Karpas-422 (cell line): Measurements from ENCODE around the gene KIAA1958. TPM values are rescaled to one million over a fixed set of nuclear protein-coding genes. Genes with fewer than 3 reads are reported as not detected.

Experiments used
- DNase-seq: peaks from one replicate; pipeline ENCODE4 v3.0.0-alpha.2; 2015
- H2AFZ ChIP-seq: fragments of 200-600 bp; sonication (generic); 2 replicates; pipeline ENCODE4 v1.6.1; 2014; ENCODE audit warnings: antibody characterized with exemption, low read length, mixed read lengths
- H3K27ac ChIP-seq: fragments of 200-600 bp; sonication (generic); 2 replicates; pipeline ENCODE4 v1.5.1; 2014; ENCODE audit warnings: mild to moderate bottlenecking, low read length, moderate library complexity
- H3K27me3 ChIP-seq: fragments of 200-600 bp; sonication (generic); 2 replicates; pipeline ENCODE4 v1.6.1; 2014; ENCODE audit warnings: low read length, mixed read lengths
- H3K36me3 ChIP-seq: fragments of 200-600 bp; sonication (generic); 2 replicates; pipeline ENCODE4 v1.6.1; 2014; ENCODE audit warnings: low read length, mixed read lengths; ENCODE audit not compliant: insufficient read depth
- H3K4me1 ChIP-seq: fragments of 200-600 bp; sonication (generic); 2 replicates; pipeline ENCODE4 v1.6.1; 2014; ENCODE audit warnings: mild to moderate bottlenecking, low read length, mixed read lengths
- H3K4me2 ChIP-seq: fragments of 200-600 bp; sonication (generic); 2 replicates; pipeline ENCODE4 v1.6.1; 2014; ENCODE audit warnings: low read length, low read depth, mild to moderate bottlenecking; ENCODE audit not compliant: poor library complexity, severe bottlenecking
- H3K4me3 ChIP-seq: fragments of 200-600 bp; sonication (generic); 2 replicates; pipeline ENCODE4 v1.5.1; 2014; ENCODE audit warnings: mild to moderate bottlenecking, antibody characterized with exemption, low read length, mixed read lengths
- H3K79me2 ChIP-seq: fragments of 200-600 bp; sonication (generic); 2 replicates; pipeline ENCODE4 v1.6.1; 2014; ENCODE audit warnings: mild to moderate bottlenecking, low read length, mixed read lengths
- H3K9ac ChIP-seq: fragments of 200-600 bp; sonication (generic); 2 replicates; pipeline ENCODE4 v1.6.0; 2014; ENCODE audit warnings: low read length
- H3K9me2 ChIP-seq: fragments of 200-600 bp; sonication (generic), shearing (Covaris generic); replicated peaks from 2 replicates; pipeline ENCODE4 v1.6.0; 2014; ENCODE audit warnings: mild to moderate bottlenecking, low read length, moderate library complexity; ENCODE audit not compliant: insufficient read depth
- H3K9me3 ChIP-seq: fragments of 300-700, 200-600 bp; sonication (generic); 2 replicates; pipeline ENCODE4 v1.6.1; 2014; ENCODE audit warnings: low read length, mixed read lengths
- H4K20me1 ChIP-seq: fragments of 200-600 bp; sonication (generic); 2 replicates; pipeline ENCODE4 v1.6.1; 2014; ENCODE audit warnings: mild to moderate bottlenecking, antibody characterized with exemption, low read length, low read depth; ENCODE audit not compliant: insufficient read depth
- total RNA-seq: library from RNA; depleted of rRNA; stranded (reverse); fragments of >200 nt; shearing (Covaris generic); gene quantifications from 2 replicates; pipeline ENCODE4 v1.2.3, GENCODE V29; 2014; ENCODE audit warnings: low replicate concordance

Gene KIAA1958
- total RNA-seq, 1 experiment from 2014 or later = 44.7 TPM

DNA sequence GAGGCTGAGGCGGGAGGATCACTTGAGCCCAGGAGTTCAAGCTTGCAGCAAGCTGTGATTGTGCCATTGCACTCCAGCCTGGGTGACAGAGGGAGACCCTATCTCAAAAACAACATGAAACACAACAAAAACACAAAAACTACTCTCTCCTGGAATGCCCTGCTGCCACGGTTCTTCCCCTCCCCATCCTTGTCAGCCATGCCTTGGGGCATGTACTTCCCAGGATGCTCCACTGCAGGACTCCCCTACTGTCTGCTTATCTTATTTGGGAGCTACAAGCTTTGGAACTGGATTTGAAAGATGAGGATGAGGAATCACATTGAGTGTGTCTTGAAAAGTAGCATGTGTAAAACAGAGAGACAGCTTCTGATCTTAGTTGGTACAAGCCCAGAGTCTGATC lies 40.1 kb upstream of the KIAA1958 start:
- no peak overlapping the region for H3K4me3 ChIP-seq
- no peaks in the 10 kb centered on the region for H4K20me1 ChIP-seq
- H3K79me2 ChIP-seq = 0 out of 2 replicates have a peak, but pooled peaks cover 4% of the 10 kb centered on the region
- peaks cover 50% of the 10 kb centered on the region for H3K4me1 ChIP-seq
- no peak for DNase-seq
- H3K27me3 ChIP-seq = no peaks in the 10 kb centered on the region
- peak overlapping the region; percentile 54 for H3K27ac ChIP-seq
- H3K36me3 ChIP-seq = no peaks in the 10 kb centered on the region
- no peaks in the 10 kb centered on the region for H3K9me2 ChIP-seq
- no peak overlapping the region for H2AFZ ChIP-seq
- H3K4me2 ChIP-seq = no peak overlapping the region
- H3K9me3 ChIP-seq = no peaks in the 10 kb centered on the region
- peak overlapping the region; percentile 12; the same call in 1 of the 2 replicates for H3K9ac ChIP-seq

DNA sequence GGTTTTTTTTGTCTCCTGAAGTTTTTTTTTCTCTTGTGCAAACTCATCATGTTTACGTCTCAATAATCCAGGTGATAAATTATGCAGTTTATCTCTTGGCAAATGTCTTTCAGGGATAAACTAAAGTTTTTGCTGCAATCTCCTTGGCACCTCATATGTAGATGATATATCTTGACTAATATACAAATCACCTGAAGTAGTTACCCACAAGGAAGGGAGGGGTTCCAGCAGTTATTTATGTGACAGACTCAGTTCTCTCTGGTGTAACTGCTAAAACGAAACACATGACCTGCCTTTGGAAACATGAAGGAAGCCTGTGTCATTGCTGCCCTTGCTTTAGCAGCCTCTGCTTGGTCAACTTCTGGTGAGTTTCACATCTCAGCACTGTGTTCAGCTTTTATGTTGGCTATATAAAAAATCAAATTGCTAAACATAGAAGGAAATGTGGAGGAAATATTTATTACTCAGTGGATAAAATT lies 39.3 kb upstream of the KIAA1958 start:
- H4K20me1 ChIP-seq = no peaks in the 10 kb centered on the region
- 0 out of 2 replicates have a peak, but pooled peaks cover 4% of the 10 kb centered on the region for H3K79me2 ChIP-seq
- H3K27me3 ChIP-seq = no peaks in the 10 kb centered on the region
- H3K4me1 ChIP-seq = peaks cover 52% of the 10 kb centered on the region
- no peaks in the 10 kb centered on the region for H3K9me2 ChIP-seq
- H3K27ac ChIP-seq = peak overlapping the region; percentile 54
- H3K4me3 ChIP-seq = no peak overlapping the region
- H3K4me2 ChIP-seq = peak overlapping the region; percentile 37
- H3K9me3 ChIP-seq = no peaks in the 10 kb centered on the region
- peak overlapping the region; percentile 27; the same call in 1 of the 2 replicates for H3K9ac ChIP-seq
- H3K36me3 ChIP-seq = no peaks in the 10 kb centered on the region
- H2AFZ ChIP-seq = no peak overlapping the region
- DNase-seq = peak; percentile 51

DNA sequence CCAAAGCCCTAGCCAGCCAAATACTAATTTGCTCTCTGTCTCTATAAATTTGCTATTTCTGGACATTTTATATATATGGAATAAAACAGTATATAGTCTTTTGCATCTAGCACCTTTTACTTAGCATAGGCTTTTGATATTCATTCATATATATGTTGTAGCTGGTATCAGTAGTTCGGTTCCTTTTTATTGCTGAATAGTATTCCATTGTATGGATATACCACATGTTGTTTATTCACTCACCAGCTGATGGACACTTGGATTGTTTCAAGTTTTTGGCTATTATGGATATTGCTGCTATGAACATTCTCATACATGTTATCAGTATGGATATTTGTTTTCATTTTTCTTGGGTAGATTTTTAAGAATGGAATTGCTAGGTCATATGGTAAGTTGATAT lies 23.8 kb upstream of the KIAA1958 start:
- Histone ChIP-seq H3K9ac (no peak overlapping the region), H3K4me2 (no peak overlapping the region), H3K36me3 (peaks cover 37% of the 10 kb centered on the region), H3K27me3 (no peaks in the 10 kb centered on the region), H3K27ac (no peak overlapping the region), H3K79me2 (peaks cover 13% of the 10 kb centered on the region; the same call in 1 of the 2 replicates), H3K9me2 (no peaks in the 10 kb centered on the region), H3K4me3 (no peak overlapping the region), H4K20me1 (no peaks in the 10 kb centered on the region), H3K9me3 (peaks cover 11% of the 10 kb centered on the region), H3K4me1 (no peaks in the 10 kb centered on the region), H2AFZ (no peak overlapping the region)
- no peak for DNase-seq

DNA sequence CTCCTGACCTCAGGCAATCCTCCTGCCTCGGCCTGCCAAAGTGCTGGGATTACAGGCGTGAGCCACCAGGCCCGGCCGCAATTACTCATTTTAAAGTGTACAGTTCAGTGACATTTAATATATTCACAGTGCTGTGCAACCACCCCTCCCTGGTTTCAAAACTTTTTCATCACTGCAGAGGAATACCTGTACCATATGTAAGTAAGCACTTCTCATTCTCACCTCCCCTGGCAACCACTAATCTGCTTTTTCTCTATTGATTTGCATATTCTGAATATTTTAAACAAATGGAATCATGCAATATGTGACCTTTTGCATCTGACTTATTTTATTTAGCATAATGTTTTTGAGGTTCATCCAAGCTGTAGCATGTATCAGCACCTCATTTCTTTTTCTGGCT lies 21.3 kb upstream of the KIAA1958 start:
- Histone ChIP-seq H3K27ac (no peak overlapping the region), H3K79me2 (peaks cover 22% of the 10 kb centered on the region), H2AFZ (no peak overlapping the region), H3K4me1 (no peaks in the 10 kb centered on the region), H3K9ac (no peak overlapping the region), H3K4me2 (no peak overlapping the region), H3K9me2 (no peaks in the 10 kb centered on the region), H4K20me1 (no peaks in the 10 kb centered on the region), H3K4me3 (no peak overlapping the region), H3K36me3 (peaks cover 37% of the 10 kb centered on the region), H3K27me3 (no peaks in the 10 kb centered on the region), H3K9me3 (peaks cover 11% of the 10 kb centered on the region)
- no peak for DNase-seq

DNA sequence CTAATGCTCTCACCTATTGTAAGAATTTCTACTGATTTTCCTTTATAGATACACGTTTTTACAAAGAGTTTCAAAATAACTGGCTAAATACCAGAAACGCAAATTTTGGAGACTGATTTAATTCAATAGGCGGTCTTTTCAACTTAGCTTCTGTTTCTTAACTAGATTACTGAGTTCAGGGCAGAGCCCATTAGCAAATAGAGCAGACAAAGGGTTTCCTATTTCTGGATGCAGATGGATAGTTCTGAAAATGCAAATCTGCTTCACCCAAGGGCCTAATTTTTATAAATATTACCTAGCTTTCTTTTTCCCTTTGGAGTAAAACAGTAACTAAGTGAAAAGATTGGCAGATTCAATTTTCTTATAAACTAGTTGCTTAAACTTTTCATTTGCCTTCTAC lies 13.6 kb upstream of the KIAA1958 start:
- DNase-seq = peak; percentile 78
- peaks cover 2% of the 10 kb centered on the region; the same call in 1 of the 2 replicates for H3K9me3 ChIP-seq
- no peaks in the 10 kb centered on the region for H3K27me3 ChIP-seq

DNA sequence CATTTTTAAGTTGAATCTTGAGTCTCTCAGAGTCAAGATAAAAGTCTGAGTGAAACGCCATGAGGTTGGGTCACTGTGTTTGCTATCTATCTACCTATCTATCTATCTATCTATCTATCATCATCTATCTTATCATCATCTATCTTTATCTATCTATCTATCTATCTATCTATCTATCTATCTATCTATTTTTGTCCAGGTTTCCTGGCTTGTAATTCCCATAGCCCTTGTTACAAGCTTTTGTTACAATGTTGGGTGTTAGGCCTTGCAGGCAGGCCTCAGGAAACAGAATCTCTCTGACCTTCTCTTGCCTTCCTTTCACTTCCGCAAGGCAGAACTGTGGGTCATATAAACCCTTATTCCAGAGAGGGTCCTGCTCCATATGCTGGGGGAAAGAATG lies 12.6 kb upstream of the KIAA1958 start:
- DNase-seq = no peak

More for the DNA sequence above, 13.6 kb upstream of the KIAA1958 start:
- no peaks in the 10 kb centered on the region for H4K20me1 ChIP-seq
- peak overlapping the region; percentile 66 for H3K4me2 ChIP-seq
- peaks cover 38% of the 10 kb centered on the region for H3K79me2 ChIP-seq
- peaks cover 33% of the 10 kb centered on the region for H3K36me3 ChIP-seq
- H3K4me1 ChIP-seq = peaks cover 24% of the 10 kb centered on the region
- no peaks in the 10 kb centered on the region for H3K9me2 ChIP-seq
- peak overlapping the region; percentile 31 for H3K4me3 ChIP-seq
- H3K27ac ChIP-seq = peak overlapping the region; percentile 91
- H3K9ac ChIP-seq = peak overlapping the region; percentile 43
- 0 out of 2 replicates have a peak overlapping the region, but pooled peaks have one; percentile 8 for H2AFZ ChIP-seq

DNA sequence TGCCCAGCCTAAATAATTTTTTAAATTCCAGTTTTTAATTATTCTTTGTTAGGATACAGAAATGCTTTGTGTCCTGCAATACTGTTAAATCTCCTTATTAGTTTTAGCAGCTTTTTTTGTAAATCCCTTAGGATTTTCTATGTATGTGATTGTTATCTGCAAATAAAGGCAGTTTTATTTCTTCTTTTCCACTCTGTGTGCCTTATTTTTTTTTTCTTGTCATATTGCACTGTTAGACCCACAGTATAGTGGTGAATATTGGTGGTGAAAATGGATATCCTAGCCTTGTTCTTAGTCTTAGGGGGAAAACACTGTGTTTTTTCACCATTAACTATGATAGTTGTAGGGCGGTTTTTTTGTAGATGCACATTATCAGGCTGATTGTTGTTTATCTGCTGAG lies 11.3 kb upstream of the KIAA1958 start:
- Histone ChIP-seq H3K9ac (no peak overlapping the region), H4K20me1 (no peaks in the 10 kb centered on the region), H3K36me3 (peaks cover 37% of the 10 kb centered on the region), H3K79me2 (peaks cover 29% of the 10 kb centered on the region), H3K9me3 (peaks cover 2% of the 10 kb centered on the region; the same call in 1 of the 2 replicates), H3K9me2 (no peaks in the 10 kb centered on the region), H3K4me1 (peaks cover 24% of the 10 kb centered on the region), H2AFZ (no peak overlapping the region), H3K27me3 (no peaks in the 10 kb centered on the region), H3K27ac (no peak overlapping the region), H3K4me3 (no peak overlapping the region), H3K4me2 (no peak overlapping the region)
- no peak for DNase-seq

More for the DNA sequence above, 12.6 kb upstream of the KIAA1958 start:
- no peak overlapping the region for H3K9ac ChIP-seq
- H3K4me1 ChIP-seq = peaks cover 24% of the 10 kb centered on the region
- no peak overlapping the region for H3K4me3 ChIP-seq
- H3K4me2 ChIP-seq = no peak overlapping the region
- peaks cover 2% of the 10 kb centered on the region; the same call in 1 of the 2 replicates for H3K9me3 ChIP-seq
- H3K36me3 ChIP-seq = peaks cover 35% of the 10 kb centered on the region
- no peaks in the 10 kb centered on the region for H4K20me1 ChIP-seq
- no peaks in the 10 kb centered on the region for H3K27me3 ChIP-seq
- H2AFZ ChIP-seq = no peak overlapping the region
- peaks cover 35% of the 10 kb centered on the region for H3K79me2 ChIP-seq
- no peaks in the 10 kb centered on the region for H3K9me2 ChIP-seq
- peak overlapping the region; percentile 91 for H3K27ac ChIP-seq

DNA sequence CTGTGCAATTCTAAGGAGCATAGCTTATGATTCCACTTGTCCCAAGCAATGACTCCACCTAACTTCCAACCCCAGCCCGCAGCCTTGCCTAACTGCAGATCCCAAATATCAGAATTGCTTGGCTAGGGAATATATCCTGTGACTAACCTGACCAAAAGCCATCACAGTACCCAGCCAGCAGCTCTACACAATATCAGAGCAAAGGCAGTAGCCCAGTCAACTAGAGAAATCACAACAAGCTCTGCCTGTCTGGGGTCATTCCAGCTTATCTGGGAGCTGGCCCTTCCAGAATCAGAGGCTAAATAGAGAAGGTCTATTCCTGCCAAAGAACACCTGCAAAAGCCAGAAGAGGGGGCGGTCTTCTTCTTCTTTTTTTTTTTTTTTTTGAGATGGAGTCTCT lies 9.3 kb upstream of the KIAA1958 start:
- Histone ChIP-seq H3K27me3 (no peaks in the 10 kb centered on the region), H3K27ac (no peak overlapping the region), H2AFZ (no peak overlapping the region), H4K20me1 (no peaks in the 10 kb centered on the region), H3K4me3 (no peak overlapping the region), H3K4me2 (no peak overlapping the region), H3K4me1 (peaks cover 13% of the 10 kb centered on the region), H3K36me3 (peaks cover 32% of the 10 kb centered on the region), H3K9me3 (peaks cover 2% of the 10 kb centered on the region; the same call in 1 of the 2 replicates), H3K9ac (no peak overlapping the region), H3K9me2 (no peaks in the 10 kb centered on the region), H3K79me2 (peaks cover 12% of the 10 kb centered on the region)
- no peak for DNase-seq
